SK-N-SH (cell line): Measurements from ENCODE around the gene MPST. TPM values are rescaled to one million over a fixed set of nuclear protein-coding genes. Genes with fewer than 3 reads are reported as not detected.

Source experiments
- CTCF ChIA-PET: fragments of 300-600, 350-600 bp; formaldehyde crosslinking; extraction: SDS; loops from one replicate; lab custom pipeline; 2021; lab: Yijun Ruan, JAX
- POLR2A ChIA-PET: fragments of 350-600 bp; sonication (Branson Sonifier 250); formaldehyde crosslinking; extraction: SDS; loops from one replicate; lab custom pipeline; 2020; ENCODE audit warnings: antibody characterized with exemption, inconsistent platforms; lab: Yijun Ruan, JAX
- DNase-seq: peaks from one replicate; pipeline ENCODE4 v3.0.0; 2012
- H2AFZ ChIP-seq: fragments of 200-600 bp; sonication (generic); 2 replicates; pipeline ENCODE4 v1.8.1; 2016; ENCODE audit warnings: antibody characterized with exemption, mild to moderate bottlenecking, low read depth
- H3F3A ChIP-seq: fragments of 200-600 bp; sonication (generic); replicated peaks from 2 replicates; pipeline ENCODE3; 2016; ENCODE audit warnings: antibody characterized with exemption, mild to moderate bottlenecking; ENCODE audit not compliant: insufficient read depth
- H3K27ac ChIP-seq, 2 experiments: fragments of 200-500 bp in 1 of 2; fragments of 200-600 bp in 1 of 2; sonication (Bioruptor generic) in 1 of 2; sonication (generic), shearing (Covaris generic) in 1 of 2; 2 replicates each; pipeline versions ENCODE4 v1.5.1 to v1.6.1; 2014 to 2016; ENCODE audit warnings: low read depth in 2 of 2, inconsistent platforms in 1 of 2, low read length in 1 of 2, mild to moderate bottlenecking in 1 of 2, mixed read lengths in 1 of 2
- H3K27me3 ChIP-seq: fragments of 200-600 bp; sonication (generic), shearing (Covaris generic); 2 replicates; pipeline ENCODE4 v1.6.1; 2016; ENCODE audit warnings: mixed run types; ENCODE audit not compliant: insufficient read depth
- H3K36me3 ChIP-seq, 2 experiments: fragments of 200-500 bp in 1 of 2; fragments of 200-600 bp in 1 of 2; sonication (Bioruptor generic) in 1 of 2; sonication (generic) in 1 of 2; replicated peaks in 1 of 2; 2 replicates each; pipeline versions ENCODE3 to v1.5.1; 2014 to 2016; ENCODE audit warnings: low read length in 1 of 2, mild to moderate bottlenecking in 1 of 2; ENCODE audit not compliant: insufficient read depth in 2 of 2, control insufficient read depth in 1 of 2
- H3K4me1 ChIP-seq, 2 experiments: fragments of 200-500 bp in 1 of 2; fragments of 200-600 bp in 1 of 2; sonication (Bioruptor generic) in 1 of 2; sonication (generic), shearing (Covaris generic) in 1 of 2; 2 replicates each; pipeline versions ENCODE4 v1.5.1 to v1.6.1; 2014 to 2016; ENCODE audit warnings: low read depth in 1 of 2, low read length in 1 of 2, mixed run types in 1 of 2; ENCODE audit not compliant: insufficient read depth in 2 of 2, control insufficient read depth in 1 of 2
- H3K4me2 ChIP-seq: fragments of 200-600 bp; sonication (generic), shearing (Covaris generic); 2 replicates; pipeline ENCODE4 v1.6.1; 2017; ENCODE audit warnings: mixed run types
- H3K4me3 ChIP-seq, 2 experiments: fragments of 200-500 bp in 1 of 2; fragments of 200-600 bp in 1 of 2; sonication (Bioruptor generic) in 1 of 2; sonication (generic), shearing (Covaris generic) in 1 of 2; 2 replicates each; pipeline versions ENCODE4 v1.5.1 to v1.8.1; 2014 to 2016; ENCODE audit warnings: low read depth in 2 of 2, inconsistent platforms in 1 of 2, low read length in 1 of 2, mild to moderate bottlenecking in 1 of 2, mixed read lengths in 1 of 2, moderate library complexity in 1 of 2
- H3K79me2 ChIP-seq: fragments of 200-600 bp; sonication (generic); 2 replicates; pipeline ENCODE4 v1.8.1; 2017; ENCODE audit warnings: mild to moderate bottlenecking; ENCODE audit not compliant: insufficient read depth
- H3K9ac ChIP-seq: fragments of 200-600 bp; sonication (generic); 2 replicates; pipeline ENCODE4 v1.6.1; 2017; ENCODE audit warnings: mixed run types
- H3K9me2 ChIP-seq: fragments of 200-600 bp; sonication (generic); 2 replicates; pipeline ENCODE4 v1.6.1; 2017; ENCODE audit warnings: mixed run types
- H3K9me3 ChIP-seq: fragments of 200-600 bp; sonication (generic); 2 replicates; pipeline ENCODE4 v1.6.1; 2017; ENCODE audit warnings: mixed run types, mild to moderate bottlenecking, moderate library complexity
- H4K20me1 ChIP-seq: fragments of 200-600 bp; sonication (generic); 2 replicates; pipeline ENCODE4 v1.6.1; 2017; ENCODE audit warnings: mild to moderate bottlenecking, mixed run types; ENCODE audit not compliant: insufficient read depth
- ELF1 ChIP-seq: IDR thresholded peaks from 2 replicates; pipeline ENCODE4 v1.4.0; 2012
- EP300 ChIP-seq, 2 experiments: IDR thresholded peaks; 2 replicates each; pipeline versions ENCODE4 v1.4.0 to v1.6.1; 2012; ENCODE audit warnings: borderline replicate concordance in 1 of 2, low read depth in 1 of 2, low read length in 1 of 2
- FOSL2 ChIP-seq: IDR thresholded peaks from 2 replicates; pipeline ENCODE4 v1.4.0; 2012; ENCODE audit warnings: low read depth, mild to moderate bottlenecking, moderate library complexity, borderline replicate concordance
- GABPA ChIP-seq: IDR thresholded peaks from 2 replicates; pipeline ENCODE4 v1.4.0; 2012; ENCODE audit warnings: low read depth, mild to moderate bottlenecking
- GATA2 ChIP-seq: sonication (generic); formaldehyde crosslinking; IDR thresholded peaks from 2 replicates; pipeline ENCODE4 v1.5.0; 2020; ENCODE audit warnings: mild to moderate bottlenecking, missing genetic modification reagents
- MXI1 ChIP-seq: IDR thresholded peaks from 2 replicates; pipeline ENCODE4 v1.6.1; 2012; ENCODE audit warnings: mild to moderate bottlenecking, low read depth, low read length, improper control_type of control experiment
- NRF1 ChIP-seq: IDR thresholded peaks from 2 replicates; pipeline ENCODE4 v1.6.1; 2012; ENCODE audit warnings: low read depth, mild to moderate bottlenecking, low read length
- RAD21 ChIP-seq: IDR thresholded peaks from 2 replicates; pipeline ENCODE4 v1.6.1; 2012; ENCODE audit warnings: mild to moderate bottlenecking, low read length
- RCOR1 ChIP-seq: fragments of 150-350 bp; IDR thresholded peaks from 2 replicates; pipeline ENCODE4 v1.6.1; 2017; ENCODE audit warnings: antibody characterized with exemption, low read length
- SMC3 ChIP-seq: IDR thresholded peaks from 2 replicates; pipeline ENCODE4 v1.6.1; 2012; ENCODE audit warnings: low read depth, low read length, improper control_type of control experiment
- YY1 ChIP-seq: IDR thresholded peaks from 2 replicates; pipeline ENCODE4 v1.4.0; 2012; ENCODE audit warnings: low read depth, mild to moderate bottlenecking
- WGBS: methylation state at CpG from one replicate; pipeline ENCODE4 v1.1.6; 2017; ENCODE audit warnings: low lambda C conversion rate; 5-methylcytosine and 5-hydroxymethylcytosine counted together
- polyA plus RNA-seq, 3 experiments: library from polyadenylated mRNA; depleted of rRNA; stranded (reverse); fragments of >200 nt; gene quantifications; 2 replicates each; pipeline ENCODE4 v1.2.3, GENCODE V29; 2012
- TF ChIP-seq, protein P1 (sequence below): fragments of 200-600 bp; sonication (generic); IDR thresholded peaks from 2 replicates; pipeline ENCODE4 v1.6.1; 2017; ENCODE audit warnings: antibody characterized with exemption, mild to moderate bottlenecking, moderate library complexity
- TF ChIP-seq, protein P2 (sequence below): IDR thresholded peaks from 2 replicates; pipeline ENCODE4 v1.4.0; 2012; ENCODE audit warnings: low read depth
- TF ChIP-seq, protein P3 (sequence below): IDR thresholded peaks from 2 replicates; pipeline ENCODE4; 2012

The MPST gene
- polyA plus RNA-seq, 1 of the 3 experiments (the other 2 are of a cell fraction) = 60.4 TPM

DNA sequence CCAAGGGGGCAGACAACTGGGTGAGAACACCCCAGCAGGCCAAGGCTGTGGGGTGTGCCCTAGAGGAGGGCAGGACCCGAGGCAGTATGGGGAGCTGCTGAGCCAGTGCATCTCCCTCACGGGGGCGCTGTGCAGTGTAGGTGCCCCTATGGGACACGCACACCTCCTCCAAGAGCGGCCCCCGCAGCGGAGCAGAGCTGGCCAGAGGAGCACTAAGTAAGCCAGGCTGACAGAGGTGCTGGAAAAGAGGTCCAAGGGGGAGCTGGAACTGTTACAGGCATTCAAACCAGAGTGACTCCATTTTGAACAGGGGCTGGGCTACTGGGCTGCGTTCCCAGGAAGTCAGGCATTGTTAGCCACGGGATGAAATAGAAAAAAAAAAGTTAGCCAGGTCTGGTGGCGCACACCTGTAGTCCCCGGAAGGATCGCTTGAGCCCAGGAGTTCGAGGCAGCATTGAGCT is 42.1 kb upstream of the MPST start:
- no peaks in the 10 kb centered on the region for H3K9me3 ChIP-seq
- 35% methylated on average over 12 of the region's 13 CpGs for WGBS
- peak overlapping the region; percentile 45 to 61 for H3K4me3 ChIP-seq
- ChIA-PET CTCF (interaction anchor here (0.6 to 6.1 kb wide), 50 partner anchors 9 to 466 kb away, joined by 3 to 57 read pairs (median 4); partner anchors contain the start of genes EIF3D, IFT27, PVALB and TST), POLR2A (no interaction called here)
- peak overlapping the region; percentile 23; the same call in 1 of the 2 replicates for H3K9ac ChIP-seq
- no peak overlapping the region for H3K27ac ChIP-seq
- DNase-seq = peak; percentile 56
- peak overlapping the region; percentile 98 for H2AFZ ChIP-seq
- H3F3A ChIP-seq = no peaks in the 10 kb centered on the region
- H3K9me2 ChIP-seq = no peaks in the 10 kb centered on the region
- H3K79me2 ChIP-seq = no peaks in the 10 kb centered on the region
- no peaks in the 10 kb centered on the region; a peak in 1 of 4 replicates for H3K4me1 ChIP-seq
- H3K27me3 ChIP-seq = peaks cover 6% of the 10 kb centered on the region; the same call in 1 of the 2 replicates
- H3K4me2 ChIP-seq = peak overlapping the region; percentile 81
- no peaks in the 10 kb centered on the region for H4K20me1 ChIP-seq
- no peak for TF ChIP-seq YY1
- TF ChIP-seq MXI1 = no peak
- no peak for TF ChIP-seq FOSL2
- TF ChIP-seq, protein P1, sequence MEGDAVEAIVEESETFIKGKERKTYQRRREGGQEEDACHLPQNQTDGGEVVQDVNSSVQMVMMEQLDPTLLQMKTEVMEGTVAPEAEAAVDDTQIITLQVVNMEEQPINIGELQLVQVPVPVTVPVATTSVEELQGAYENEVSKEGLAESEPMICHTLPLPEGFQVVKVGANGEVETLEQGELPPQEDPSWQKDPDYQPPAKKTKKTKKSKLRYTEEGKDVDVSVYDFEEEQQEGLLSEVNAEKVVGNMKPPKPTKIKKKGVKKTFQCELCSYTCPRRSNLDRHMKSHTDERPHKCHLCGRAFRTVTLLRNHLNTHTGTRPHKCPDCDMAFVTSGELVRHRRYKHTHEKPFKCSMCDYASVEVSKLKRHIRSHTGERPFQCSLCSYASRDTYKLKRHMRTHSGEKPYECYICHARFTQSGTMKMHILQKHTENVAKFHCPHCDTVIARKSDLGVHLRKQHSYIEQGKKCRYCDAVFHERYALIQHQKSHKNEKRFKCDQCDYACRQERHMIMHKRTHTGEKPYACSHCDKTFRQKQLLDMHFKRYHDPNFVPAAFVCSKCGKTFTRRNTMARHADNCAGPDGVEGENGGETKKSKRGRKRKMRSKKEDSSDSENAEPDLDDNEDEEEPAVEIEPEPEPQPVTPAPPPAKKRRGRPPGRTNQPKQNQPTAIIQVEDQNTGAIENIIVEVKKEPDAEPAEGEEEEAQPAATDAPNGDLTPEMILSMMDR = peak; percentile 52
- no peaks in the 10 kb centered on the region for H3K36me3 ChIP-seq

DNA sequence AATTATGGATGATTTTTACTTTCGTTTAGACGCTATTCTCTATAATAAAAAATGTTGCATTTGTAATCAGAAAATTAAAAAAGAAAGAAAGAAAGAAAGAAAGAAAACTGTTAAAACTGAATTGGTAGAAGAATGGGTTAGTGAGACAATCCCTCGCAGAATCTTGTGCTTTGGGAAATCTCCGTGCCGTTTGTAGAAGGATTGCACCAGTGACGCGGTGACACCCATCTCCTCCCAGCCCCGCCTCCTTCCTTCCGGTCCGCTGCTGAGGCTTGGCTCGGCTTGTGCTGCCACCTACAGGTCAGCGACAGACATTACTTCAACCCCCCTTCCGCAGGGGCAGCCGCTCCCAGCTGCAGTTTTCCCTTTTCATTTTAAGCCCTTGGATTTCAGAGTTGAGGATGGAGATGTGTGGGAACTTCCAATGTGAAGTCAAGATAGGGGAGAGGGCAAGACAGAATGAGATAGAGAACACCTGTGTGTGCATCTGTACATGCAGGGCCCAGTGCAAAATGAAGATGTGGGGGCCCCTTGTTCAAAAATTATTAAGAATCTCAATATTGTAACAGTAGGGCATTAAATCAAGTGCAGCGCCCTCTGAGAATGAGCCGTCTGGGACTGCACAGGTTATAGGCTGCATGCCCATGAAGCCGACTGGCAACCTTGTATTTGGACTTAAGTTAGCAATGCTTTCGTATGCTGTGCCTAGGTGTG is 41.4 kb upstream of the MPST start:
- no peaks in the 10 kb centered on the region for H4K20me1 ChIP-seq
- TF ChIP-seq EP300 (IDR thresholded peaks at IDR 0.05; ENCODE audit: borderline replicate concordance in 1 of 2, low read depth in 1 of 2, low read length in 1 of 2) (no peak), RCOR1 (peak; percentile 64), MXI1 (peak; percentile 55; the same call in 1 of the 2 replicates), ELF1 (peak; percentile 51), RAD21 (peak; percentile 94), SMC3 (peak; percentile 83), GATA2 (CRISPR knock-in tag) (no peak), GABPA (peak; percentile 60), NRF1 (no peak)
- TF ChIP-seq, protein P2, sequence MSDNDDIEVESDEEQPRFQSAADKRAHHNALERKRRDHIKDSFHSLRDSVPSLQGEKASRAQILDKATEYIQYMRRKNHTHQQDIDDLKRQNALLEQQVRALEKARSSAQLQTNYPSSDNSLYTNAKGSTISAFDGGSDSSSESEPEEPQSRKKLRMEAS = 0 out of 2 replicates have a peak, but pooled peaks have one; percentile 20
- TF ChIP-seq, protein P1 = peak; percentile 91
- TF ChIP-seq, protein P3, sequence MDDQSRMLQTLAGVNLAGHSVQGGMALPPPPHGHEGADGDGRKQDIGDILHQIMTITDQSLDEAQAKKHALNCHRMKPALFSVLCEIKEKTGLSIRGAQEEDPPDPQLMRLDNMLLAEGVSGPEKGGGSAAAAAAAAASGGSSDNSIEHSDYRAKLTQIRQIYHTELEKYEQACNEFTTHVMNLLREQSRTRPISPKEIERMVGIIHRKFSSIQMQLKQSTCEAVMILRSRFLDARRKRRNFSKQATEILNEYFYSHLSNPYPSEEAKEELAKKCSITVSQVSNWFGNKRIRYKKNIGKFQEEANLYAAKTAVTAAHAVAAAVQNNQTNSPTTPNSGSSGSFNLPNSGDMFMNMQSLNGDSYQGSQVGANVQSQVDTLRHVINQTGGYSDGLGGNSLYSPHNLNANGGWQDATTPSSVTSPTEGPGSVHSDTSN = peak; percentile 36; the same call in 1 of the 2 replicates
- no peaks in the 10 kb centered on the region for H3F3A ChIP-seq
- no peaks in the 10 kb centered on the region for H3K9me2 ChIP-seq
- POLR2A ChIA-PET = no interaction called here
- H3K27me3 ChIP-seq = no peaks in the 10 kb centered on the region; the same call in 1 of the 2 replicates
- H3K9me3 ChIP-seq = no peaks in the 10 kb centered on the region
- DNase-seq = peak; percentile 96
- H3K79me2 ChIP-seq = no peaks in the 10 kb centered on the region
- H3K4me1 ChIP-seq = no peaks in the 10 kb centered on the region; a peak in 1 of 4 replicates
- 10% methylated on average over 17 of the region's 18 CpGs for WGBS
- H3K36me3 ChIP-seq = no peaks in the 10 kb centered on the region
- no peak overlapping the region for H3K27ac ChIP-seq
- peak overlapping the region; percentile 81 for H3K4me2 ChIP-seq
- peak overlapping the region; percentile 45 to 61 for H3K4me3 ChIP-seq
- H2AFZ ChIP-seq = peak overlapping the region; percentile 98
- H3K9ac ChIP-seq = peak overlapping the region; percentile 23; the same call in 1 of the 2 replicates
- CTCF ChIA-PET = interaction anchor here (0.6 to 6.1 kb wide), 63 partner anchors 9 to 461 kb away, joined by 3 to 57 read pairs (median 4); partner anchors contain the start of genes EIF3D, PVALB and TST
